Measurements from ENCODE around the gene NOC4L.

- TF ChIP-seq FOXP4 (CRISPR knock-in tag; IDR thresholded peaks at IDR 0.05) (no peak), CTCF (IDR thresholded peaks at IDR 0.05) (no peak), NFYB (CRISPR knock-in tag; conservative IDR thresholded peaks at IDR 0.05; ENCODE audit: low read depth) (no peak), TEAD4 (CRISPR knock-in tag; IDR thresholded peaks at IDR 0.05) (no peak), SMAD4 (CRISPR knock-in tag; IDR thresholded peaks at IDR 0.05) (no peak), FOXP1 (CRISPR knock-in tag; IDR thresholded peaks at IDR 0.05; ENCODE audit: borderline replicate concordance) (no peak)
- TF ChIP-seq, protein P1, sequence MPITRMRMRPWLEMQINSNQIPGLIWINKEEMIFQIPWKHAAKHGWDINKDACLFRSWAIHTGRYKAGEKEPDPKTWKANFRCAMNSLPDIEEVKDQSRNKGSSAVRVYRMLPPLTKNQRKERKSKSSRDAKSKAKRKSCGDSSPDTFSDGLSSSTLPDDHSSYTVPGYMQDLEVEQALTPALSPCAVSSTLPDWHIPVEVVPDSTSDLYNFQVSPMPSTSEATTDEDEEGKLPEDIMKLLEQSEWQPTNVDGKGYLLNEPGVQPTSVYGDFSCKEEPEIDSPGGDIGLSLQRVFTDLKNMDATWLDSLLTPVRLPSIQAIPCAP (CRISPR knock-in tag; IDR thresholded peaks at IDR 0.05): no peak
These were observed 37.4 kb downstream of the NOC4L start for GRCh38 chr12:132181570-132182200.
